ENCODE measurements around the gene NT5C2. TPM values are rescaled to one million over a fixed set of nuclear protein-coding genes. Genes with fewer than 3 reads are reported as not detected.
"Not testable (repeated sequence)": the region's sequence is repeated elsewhere in the genome, so short reads cannot be mapped to it uniquely, and the experiment has no call there.

Gene NT5C2
- total RNA-seq, 4 donors from 2014 or later, result 39.6 to 86.5 (median 50.7) TPM

DNA sequence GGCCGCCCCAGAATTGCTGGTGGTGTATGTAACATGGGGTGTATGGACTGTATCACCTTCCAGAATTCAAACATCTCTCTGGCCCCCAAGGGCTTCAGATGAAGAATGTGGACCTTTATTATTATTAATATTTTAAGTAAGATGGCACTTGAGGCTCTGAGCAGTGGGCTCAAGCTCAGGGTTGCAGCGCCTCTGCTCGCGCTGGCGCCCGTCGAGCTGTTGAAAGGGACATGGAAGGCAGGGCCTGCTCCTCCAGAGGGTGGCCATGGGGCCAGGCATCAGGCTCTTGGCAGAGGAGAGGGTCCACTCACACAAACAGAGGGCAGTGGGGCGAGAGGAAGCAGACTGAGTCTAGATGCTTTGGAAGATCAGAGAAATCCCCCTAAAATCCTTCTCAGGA is 120.2 kb downstream of the NT5C2 start:
- no peaks in the 10 kb centered on the region for H3K27me3 ChIP-seq
- DNase-seq, result no peak
- TF ChIP-seq, protein P1, sequence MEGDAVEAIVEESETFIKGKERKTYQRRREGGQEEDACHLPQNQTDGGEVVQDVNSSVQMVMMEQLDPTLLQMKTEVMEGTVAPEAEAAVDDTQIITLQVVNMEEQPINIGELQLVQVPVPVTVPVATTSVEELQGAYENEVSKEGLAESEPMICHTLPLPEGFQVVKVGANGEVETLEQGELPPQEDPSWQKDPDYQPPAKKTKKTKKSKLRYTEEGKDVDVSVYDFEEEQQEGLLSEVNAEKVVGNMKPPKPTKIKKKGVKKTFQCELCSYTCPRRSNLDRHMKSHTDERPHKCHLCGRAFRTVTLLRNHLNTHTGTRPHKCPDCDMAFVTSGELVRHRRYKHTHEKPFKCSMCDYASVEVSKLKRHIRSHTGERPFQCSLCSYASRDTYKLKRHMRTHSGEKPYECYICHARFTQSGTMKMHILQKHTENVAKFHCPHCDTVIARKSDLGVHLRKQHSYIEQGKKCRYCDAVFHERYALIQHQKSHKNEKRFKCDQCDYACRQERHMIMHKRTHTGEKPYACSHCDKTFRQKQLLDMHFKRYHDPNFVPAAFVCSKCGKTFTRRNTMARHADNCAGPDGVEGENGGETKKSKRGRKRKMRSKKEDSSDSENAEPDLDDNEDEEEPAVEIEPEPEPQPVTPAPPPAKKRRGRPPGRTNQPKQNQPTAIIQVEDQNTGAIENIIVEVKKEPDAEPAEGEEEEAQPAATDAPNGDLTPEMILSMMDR (IDR thresholded peaks at IDR 0.05), result no peak
- TF ChIP-seq POLR2A (IDR thresholded peaks at IDR 0.05), result no peak
- peaks cover 0 to 8% (median 1%) of the 10 kb centered on the region in 4 donors for H3K4me1 ChIP-seq
- no peaks in the 10 kb centered on the region for H3K9me3 ChIP-seq
- H3K4me3 ChIP-seq, result no peak overlapping the region
- peaks cover 0 to 19% (median 0%) of the 10 kb centered on the region in 3 donors for H3K36me3 ChIP-seq
- no peak overlapping the region for H3K27ac ChIP-seq

DNA sequence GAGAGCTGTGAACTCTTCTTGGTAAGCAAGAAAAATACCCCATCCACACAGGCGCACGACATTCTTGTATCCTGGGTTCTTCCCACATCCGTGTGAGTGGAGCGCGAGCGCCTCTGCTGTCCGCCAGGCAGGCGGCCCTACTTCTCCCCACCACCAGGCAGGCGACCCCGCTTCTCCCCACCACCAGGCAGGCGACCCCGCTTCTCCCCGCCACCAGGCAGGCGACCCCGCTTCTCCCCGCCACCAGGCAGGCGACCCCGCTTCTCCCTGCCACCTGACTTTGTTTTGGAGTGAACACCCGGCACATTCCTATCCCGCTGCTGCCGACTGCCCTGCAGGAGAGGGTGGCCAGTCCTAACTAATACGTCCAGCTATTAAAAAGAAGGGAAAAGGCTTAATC is 120.8 kb downstream of the NT5C2 start:
- TF ChIP-seq, protein P1 (IDR thresholded peaks at IDR 0.05), result no peak
- TF ChIP-seq POLR2A (IDR thresholded peaks at IDR 0.05), result no peak
- Histone ChIP-seq H3K4me1 (peaks cover 0 to 8% (median 1%) of the 10 kb centered on the region in 4 donors), H3K27ac (no peak overlapping the region), H3K27me3 (no peaks in the 10 kb centered on the region), H3K9me3 (no peaks in the 10 kb centered on the region), H3K4me3 (no peak overlapping the region), H3K36me3 (peaks cover 0 to 12% (median 0%) of the 10 kb centered on the region in 3 donors)
- DNase-seq, result no peak

DNA sequence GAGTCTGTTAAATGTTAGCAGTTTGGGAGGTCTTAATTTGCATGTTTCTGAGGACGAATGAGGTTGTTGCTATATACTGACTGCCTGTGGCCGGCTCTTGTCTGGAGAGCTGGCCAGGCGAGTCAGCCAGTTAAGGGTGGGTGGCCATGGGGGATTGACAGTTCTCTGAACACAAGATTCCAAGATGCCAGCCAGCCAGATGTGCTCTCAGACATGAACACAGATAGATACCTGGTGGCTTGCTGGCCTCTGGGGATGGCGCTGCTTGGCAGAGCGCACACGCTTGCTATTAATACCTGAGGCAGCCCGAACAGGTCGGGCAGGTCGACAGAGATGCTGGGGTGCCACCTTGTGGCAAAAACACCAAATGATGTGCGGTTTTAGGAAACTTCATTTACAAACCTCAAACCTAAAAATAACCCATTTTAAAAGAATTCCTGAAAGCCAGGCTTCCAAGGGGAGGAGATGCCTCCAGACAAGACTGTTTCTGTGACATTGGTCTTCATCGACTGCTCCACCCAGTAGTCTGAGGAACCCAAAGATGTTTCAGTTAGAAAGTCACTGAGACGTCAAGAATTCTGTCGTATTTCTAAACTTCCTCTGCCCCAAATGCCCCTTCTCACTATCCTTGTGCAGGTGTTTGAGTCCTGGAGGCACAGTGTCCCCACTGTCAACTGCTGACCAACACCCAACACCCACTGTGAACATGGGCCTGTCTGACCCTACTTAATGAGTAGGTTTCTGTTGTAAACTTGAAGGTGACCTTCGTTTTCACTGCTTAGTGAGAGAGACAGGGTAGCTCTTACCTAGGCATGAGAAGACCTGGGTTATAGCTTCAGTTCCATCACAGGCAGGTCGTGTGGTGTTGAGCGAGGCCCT is 123.4 kb downstream of the NT5C2 start:
- Histone ChIP-seq H3K4me1 (peaks cover 0 to 8% (median 1%) of the 10 kb centered on the region in 4 donors), H3K27me3 (no peaks in the 10 kb centered on the region), H3K9me3 (no peaks in the 10 kb centered on the region), H3K27ac (peak overlapping the region in 2 of 4 donors; percentile 4 to 25), H3K4me3 (no peak overlapping the region), H3K36me3 (no peaks in the 10 kb centered on the region)
- DNase-seq, result peak; percentile 68 to 89 (median 75)
- no peak for TF ChIP-seq POLR2A (IDR thresholded peaks at IDR 0.05)
- TF ChIP-seq, protein P1 (IDR thresholded peaks at IDR 0.05), result peak; percentile 32 to 80 (median 75)

DNA sequence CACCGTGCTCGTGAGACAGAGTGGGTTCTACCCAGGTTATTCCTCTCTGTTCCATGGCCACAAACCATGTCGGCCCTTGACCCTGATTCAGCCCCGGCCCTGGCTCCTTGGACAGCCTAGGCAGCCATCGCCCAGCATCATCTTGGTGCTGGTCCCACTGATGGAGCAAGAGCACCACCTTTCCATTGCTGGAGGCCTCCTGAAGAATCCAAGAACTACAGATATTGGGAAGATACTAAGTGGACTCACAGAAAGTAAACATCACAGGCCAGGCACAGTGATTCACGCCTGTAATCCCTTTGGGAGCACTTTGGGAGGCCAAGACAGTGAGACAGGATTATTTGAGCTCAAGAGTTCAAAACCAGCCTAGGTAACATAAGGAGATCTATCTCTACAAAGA is 125.1 kb downstream of the NT5C2 start:
- H3K36me3 ChIP-seq, result no peaks in the 10 kb centered on the region
- no peaks in the 10 kb centered on the region for H3K27me3 ChIP-seq
- H3K27ac ChIP-seq, result no peak overlapping the region
- DNase-seq, result no peak
- H3K4me1 ChIP-seq, result peaks cover 0 to 8% (median 1%) of the 10 kb centered on the region in 4 donors
- TF ChIP-seq POLR2A (IDR thresholded peaks at IDR 0.05), result no peak
- TF ChIP-seq, protein P1 (IDR thresholded peaks at IDR 0.05), result no peak
- H3K9me3 ChIP-seq, result no peaks in the 10 kb centered on the region
- H3K4me3 ChIP-seq, result no peak overlapping the region

DNA sequence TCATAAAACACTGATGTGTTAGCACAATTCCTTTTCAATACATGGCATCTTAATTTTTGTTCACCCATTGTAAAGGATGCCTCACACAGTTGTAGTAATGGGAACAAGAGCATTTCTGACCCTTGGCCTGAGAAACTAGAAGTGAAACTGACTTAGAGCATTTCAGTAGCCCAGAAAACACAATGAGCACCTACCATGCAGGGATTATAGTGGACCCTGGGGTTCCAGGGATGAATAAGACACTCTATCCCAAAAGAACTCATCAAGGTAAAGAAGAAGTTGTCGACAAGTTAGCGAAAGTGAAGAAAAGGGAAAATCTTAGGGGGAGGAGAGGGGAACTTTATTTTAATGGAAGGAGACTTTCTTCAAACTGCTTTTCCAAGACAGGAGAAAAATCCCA is 125.6 kb downstream of the NT5C2 start:
- Histone ChIP-seq H3K27ac (no peak overlapping the region), H3K9me3 (no peaks in the 10 kb centered on the region), H3K27me3 (no peaks in the 10 kb centered on the region), H3K36me3 (no peaks in the 10 kb centered on the region), H3K4me3 (no peak overlapping the region), H3K4me1 (peaks cover 0 to 8% (median 1%) of the 10 kb centered on the region in 4 donors)
- no peak for TF ChIP-seq POLR2A (IDR thresholded peaks at IDR 0.05)
- no peak for DNase-seq

DNA sequence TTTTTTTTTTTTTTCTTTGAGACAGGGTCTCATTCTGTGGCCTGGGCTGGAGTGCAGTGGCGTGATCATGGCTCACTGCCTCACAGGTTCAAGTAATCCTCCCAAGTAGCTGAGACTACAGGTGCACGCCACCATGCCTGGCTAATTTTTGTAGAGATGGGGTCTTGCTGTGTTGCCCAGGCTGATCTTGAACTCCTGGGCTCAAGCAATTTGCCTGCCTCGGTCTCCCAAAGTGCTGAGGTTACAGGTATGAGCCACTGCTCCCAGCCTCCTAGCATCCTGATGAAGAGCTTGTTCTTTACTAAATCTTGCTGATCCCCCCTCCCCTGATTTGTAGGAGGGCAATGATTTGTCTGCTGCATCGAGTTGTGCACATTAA is 126.0 kb downstream of the NT5C2 start:
- not testable (repeated sequence) for H3K27me3 ChIP-seq, H3K27ac ChIP-seq, DNase-seq, H3K36me3 ChIP-seq, H3K9me3 ChIP-seq, H3K4me1 ChIP-seq, H3K4me3 ChIP-seq
